NCI-H2227 (cell line): ENCODE measurements around the gene PHF2.

ENCODE experiments used
- DNase-seq: peaks from one replicate; lab custom pipeline; 2025; ENCODE audit not compliant: unreplicated experiment; lab: John Stamatoyannopoulos, UW

Gene PHF2

GRCh38 chr9:93585695-93586094, 9.3 kb downstream of the PHF2 start:
- no peak for DNase-seq

DNA sequence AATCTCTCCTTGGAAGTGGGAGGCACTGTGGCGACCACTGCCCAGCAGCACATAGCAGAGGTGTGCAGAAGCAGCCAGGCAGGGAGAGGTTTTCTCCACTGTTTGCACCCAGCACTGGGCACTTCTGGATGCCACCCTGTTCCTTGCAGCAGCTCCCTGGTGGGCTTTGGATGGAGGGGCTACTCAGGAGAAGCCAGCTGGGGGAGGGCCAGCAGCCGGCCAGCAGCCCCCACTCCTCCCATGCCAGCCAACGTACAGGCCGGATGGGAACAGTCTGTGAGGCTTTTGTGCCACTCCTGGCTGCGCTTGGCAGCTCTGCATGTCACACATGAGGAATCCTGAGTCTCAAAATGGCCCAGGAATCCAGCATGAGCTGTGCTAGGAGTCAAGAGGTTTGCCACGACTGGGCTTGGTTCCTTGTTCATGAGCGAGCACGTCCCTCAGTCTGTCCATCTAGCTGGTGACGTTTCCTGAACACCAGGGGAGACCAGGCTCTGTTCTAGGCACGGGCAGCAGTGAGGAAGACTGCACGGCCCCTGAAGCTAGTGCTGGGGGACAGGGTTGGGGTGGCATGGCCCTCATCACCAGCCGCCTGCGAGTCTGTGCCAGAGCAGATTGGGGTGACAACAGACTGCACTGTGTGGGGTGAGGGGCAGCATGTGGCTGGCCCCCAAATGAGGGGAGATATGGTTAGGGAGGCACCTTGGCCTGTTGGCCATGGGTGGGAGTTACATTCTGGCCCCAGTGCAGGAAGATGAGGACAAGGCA, 10.1 kb downstream of the PHF2 start:
- no peak for DNase-seq

DNA sequence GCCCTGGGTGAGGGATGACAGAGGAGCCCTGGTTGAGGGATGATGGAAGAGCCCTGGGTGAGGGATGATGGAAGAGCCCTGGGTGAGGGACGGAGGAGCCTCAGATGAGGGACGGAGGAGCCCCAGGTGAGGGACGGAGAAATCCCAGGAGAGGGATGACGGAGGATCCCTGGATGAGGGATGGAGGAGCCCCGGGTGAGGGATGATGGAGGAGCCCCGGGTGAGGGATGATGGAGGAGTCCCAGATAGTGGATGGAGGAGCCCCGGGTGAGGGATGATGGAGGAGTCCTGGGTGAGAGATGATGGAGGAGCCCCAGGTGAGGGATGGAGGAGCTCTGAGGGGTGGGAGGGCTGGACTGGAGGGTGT, 10.9 kb downstream of the PHF2 start:
- DNase-seq: no peak

DNA sequence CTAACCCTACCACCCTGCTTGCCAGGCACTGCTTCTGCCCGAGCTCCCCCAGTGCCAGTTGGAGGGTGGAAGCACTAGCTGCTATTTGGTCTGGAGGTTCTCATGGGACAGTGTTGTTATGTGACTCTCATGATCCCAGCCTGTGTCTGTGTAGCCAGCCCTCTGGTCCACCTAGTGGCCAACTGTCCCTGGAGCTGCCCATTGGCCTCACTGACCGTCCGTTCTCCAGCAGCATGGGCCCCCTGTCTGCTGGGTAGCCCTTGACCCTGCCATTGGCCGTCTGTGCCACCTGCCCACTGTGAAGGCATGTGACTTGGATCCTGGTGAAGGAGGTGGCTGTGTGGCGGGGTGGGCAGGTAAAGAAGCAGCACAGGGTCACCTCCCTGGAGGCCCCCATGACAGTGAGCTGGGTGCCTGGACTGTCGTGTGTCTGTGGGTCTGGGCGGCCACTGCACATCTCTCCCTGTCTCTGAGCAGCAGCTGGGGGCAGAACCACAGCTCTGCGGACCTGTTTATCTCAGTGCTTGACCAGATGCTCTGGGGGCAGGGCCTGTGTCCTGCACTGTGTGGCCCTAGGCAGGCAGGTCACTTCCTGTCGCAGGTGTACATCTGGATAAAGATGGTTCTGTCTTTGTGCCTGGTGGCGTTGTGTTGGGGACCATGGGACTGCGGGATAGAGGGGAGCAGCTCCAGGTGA, 11.4 kb downstream of the PHF2 start:
- DNase-seq: no peak

DNA sequence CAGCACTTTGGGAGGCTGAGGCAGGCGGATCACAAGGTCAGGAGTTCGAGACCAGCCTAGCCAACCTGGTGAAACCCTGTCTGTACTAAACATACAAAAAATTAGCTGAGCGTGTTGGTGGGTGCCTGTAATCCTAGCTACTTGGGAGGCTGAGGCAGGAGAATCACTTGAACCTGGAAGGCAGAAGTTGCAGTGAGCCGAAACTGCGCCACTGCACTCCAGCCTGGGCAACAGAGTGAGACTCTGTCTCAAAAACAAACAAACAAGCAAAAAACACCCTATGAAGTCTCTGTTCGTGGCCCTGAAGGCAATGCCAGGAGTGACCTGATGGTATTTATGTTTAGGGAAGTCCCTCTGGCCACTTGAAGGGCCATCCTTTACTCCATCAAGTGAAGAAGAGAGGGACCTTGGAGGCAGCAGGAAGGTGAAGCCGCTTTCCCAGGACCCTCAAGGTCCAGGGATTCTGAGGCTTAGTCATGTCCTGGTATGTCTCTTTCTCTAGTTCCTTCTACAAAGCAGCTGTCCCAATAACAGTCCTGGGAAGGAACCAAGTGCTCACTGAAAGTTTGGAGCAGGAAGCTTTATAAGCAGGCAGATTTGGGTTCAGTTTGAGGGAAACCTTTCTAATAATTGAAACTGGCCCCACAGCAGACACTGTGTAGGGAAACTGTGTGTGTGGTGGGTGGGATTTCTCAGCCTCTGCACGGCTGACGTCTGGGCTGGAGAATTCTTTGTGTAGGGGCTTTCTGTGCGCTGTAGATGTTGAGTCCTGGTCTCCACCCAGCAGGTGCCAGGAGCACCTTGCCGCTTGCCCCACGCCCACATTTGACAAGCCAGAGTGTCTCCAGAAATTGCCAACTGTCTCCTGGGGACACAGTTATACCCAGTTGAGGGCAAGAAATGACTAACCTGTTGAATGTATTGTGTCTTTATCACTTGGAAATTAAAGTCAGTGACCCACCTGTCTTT, 12.5 kb downstream of the PHF2 start:
- DNase-seq: no peak

DNA sequence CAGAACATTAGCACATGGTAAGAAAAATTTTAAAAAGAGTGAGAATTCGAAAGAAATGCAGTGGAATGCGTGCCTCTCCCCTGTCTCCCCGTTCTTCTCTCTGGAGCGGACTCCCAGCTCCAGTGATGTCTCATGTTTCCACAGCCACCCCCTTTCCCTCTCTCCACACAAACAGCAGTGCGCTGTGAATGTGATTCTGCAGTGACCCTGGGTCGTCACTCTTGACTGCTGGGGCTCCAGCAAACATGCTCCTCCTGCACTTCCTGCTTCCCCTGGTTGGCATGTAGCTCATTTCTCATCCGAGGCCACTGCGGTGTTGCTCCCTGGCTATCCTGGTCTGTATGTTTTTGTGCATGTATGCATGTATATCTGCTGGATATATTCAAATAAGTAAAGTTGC, 13.3 kb downstream of the PHF2 start:
- no peak for DNase-seq

- no peak for DNase-seq
Observed at GRCh38 chr9:93590609-93591234, 14.3 kb downstream of the PHF2 start.

DNA sequence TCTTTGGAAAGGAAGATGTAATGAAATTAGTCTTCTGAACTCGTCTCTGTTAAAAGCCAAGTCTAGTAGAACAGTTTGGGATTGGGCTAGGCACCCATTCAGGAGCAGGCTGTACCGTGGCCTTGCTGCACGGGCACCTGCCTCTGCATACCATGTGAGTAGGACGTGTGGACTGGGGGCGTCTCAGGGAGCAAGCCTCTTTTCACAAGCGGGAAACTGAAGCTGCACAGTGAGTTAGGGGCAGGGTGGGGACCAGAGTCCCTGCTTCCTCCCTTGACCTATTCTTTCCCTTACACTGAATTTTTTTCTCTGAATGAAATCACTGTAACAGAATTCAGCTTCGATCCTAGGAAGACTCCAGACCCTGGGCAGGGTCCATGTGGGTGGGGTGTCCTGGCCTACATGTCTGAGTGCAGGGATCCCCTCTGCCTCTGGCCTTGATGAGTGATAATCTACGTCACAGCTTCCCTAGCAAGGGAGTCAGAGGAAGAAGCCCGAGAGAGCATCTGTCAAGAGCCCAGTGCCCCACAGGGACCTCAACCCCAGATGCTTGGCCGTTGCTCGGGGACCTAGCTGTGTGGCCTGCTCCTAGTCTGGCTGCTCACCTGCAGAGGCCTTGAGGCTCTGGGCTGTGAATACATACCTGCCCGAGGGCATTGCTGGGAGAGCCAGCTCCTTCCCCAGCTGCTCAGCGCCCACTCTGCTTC, 15.1 kb downstream of the PHF2 start:
- DNase-seq: no peak

GRCh38 chr9:93592008-93592642, 15.7 kb downstream of the PHF2 start:
- no peak for DNase-seq

- no peak for DNase-seq
Observed at GRCh38 chr9:93592643-93593021, 16.2 kb downstream of the PHF2 start.

DNA sequence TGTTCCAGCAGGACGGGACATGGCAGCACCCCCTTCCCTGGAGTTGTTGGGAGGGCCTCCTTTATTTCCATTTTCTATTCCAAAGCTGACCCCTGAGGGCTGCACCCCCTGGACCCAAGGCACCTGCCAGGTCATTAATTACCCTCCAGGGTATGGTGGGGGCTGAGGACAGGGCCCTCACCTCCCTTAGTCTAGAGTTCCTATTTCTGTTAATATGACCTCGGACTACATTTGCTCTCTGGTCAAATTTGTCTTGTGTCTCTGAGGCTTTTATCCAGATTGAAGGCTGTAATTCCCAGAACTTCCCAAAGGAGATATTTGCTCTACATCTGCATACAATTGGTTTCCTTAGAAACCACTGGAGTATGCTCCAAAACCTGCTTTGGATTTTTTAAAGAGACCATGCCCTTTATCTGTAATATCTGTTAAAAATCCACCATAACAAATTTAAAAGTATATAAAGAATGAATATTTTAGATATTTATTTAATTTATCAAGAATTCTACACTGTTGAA, 16.8 kb downstream of the PHF2 start:
- DNase-seq: no peak

DNA sequence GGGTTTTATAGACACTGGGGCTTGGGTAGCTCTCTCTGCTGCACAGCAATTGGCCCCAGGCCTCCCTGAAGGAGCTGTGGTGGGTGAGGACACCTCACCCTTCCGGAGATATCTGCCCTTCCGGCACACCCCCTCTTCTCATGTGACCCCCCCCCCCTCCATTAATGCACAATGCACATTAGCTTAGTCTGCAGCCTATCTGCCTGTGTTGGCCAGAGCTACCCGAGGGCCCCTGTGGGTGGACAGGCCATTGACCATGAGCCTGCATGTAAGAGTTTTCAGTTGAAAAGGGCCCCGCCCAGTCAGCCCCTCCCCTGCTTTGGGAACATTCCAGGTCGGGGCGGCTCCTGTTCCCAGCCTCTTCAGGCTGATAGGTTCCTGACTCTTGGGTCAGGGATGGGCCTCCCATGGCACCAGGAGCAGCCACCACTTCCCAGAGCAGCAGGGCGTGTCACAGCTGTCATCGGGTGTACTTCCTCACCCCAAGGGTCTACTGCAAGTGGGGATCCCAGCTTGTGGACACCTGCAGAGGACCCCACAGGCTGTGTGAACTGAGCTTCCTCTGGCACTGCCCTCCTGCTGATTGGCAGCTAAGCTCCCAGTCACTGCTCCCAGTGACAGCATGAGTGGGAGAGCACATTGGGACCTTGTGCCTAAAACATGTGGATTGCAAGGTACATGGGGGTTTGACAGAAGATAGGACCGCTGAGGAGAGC, 17.8 kb downstream of the PHF2 start:
- no peak for DNase-seq

DNA sequence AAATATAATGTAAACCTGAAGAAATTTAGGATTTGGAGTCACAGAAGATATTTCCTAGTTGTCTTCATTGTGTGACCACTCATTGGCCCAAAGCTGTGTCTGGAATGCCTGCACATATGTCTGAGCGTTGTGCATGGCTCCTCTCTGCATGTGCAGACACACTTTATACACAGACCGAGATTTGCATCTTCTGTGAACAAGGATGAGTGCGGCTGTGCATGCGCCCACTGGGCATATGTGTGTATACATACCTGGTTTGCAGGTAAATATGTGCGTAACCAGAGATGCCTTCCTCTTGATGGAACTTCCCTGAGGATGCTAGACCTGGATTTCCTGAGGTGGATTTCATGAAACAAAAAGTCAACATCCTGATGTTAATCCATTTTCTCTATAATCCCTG, 19.1 kb downstream of the PHF2 start:
- DNase-seq: no peak

DNA sequence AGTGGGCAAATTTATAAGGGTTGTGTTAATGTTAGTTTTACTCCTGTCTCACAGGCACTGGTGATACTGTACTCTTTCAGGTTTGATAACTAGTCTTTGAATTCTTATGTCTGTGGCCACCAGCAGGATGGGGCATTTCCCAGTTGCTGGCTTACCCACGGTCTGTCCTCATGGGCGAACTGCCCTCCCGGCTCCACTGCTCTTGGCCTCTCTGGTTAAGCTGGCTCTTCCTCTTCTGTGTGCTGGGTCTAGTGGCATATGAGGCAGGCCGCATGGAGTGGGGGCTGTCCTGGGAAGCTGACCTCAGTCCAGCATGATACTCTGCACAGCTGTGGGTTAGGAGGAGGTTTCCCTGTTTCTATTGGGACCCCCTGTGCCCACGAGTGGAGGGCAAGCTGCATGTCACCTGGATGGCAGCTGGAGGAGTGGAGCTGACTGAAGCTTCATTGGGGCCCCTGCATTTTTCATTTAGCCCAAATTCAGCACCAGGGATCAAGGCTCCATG, 19.5 kb downstream of the PHF2 start:
- DNase-seq: no peak

DNA sequence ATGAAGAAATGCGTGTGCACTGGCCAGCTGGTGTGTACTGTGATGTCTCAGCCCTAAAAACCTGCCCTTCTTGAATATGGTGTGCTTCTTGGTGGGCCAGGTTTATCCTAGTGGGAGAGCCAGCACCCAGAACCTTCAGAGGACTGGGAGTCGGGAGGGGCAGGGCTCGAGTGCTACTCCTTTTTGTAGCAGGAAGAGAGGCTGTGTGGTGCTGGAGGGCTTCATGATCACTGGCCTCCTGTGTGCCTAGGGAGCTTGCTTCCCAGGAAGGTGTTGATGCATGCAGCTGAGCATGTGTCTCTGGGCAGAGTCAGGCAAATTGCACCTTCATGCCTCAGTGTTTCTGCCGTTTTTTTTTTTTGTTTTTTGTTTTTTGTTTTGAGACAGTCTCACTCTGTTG, 20.0 kb downstream of the PHF2 start:
- DNase-seq: no peak

DNA sequence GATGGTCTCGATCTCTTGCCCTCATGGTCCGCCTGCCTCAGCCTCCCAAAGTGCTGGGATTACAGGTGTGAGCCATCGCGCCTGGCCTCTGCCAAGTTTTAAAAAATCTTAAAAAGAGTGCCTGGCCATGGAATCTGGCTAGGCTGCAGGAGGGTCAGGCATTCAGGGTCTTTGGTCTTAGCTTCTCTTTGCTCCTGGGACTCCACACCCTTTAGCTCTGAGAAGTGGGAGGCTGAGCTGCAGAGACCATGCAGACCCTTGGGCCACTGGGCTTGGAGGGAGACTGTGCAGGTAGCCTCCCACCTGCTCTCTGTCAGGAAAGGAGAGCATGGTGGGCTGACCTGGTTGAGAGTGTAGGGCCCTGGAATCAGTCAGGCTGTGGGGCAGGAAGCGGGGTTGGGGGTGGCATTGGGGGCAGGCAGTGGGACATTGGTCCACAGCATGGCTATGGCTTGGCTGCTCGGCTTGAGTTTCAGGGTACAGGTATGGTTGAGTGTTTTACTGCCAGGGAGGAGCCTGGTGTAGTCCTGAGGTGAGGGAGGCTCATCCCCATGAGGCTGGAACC, 20.8 kb downstream of the PHF2 start:
- DNase-seq: no peak

GRCh38 chr9:93597871-93598646, 21.7 kb downstream of the PHF2 start:
- no peak for DNase-seq

DNA sequence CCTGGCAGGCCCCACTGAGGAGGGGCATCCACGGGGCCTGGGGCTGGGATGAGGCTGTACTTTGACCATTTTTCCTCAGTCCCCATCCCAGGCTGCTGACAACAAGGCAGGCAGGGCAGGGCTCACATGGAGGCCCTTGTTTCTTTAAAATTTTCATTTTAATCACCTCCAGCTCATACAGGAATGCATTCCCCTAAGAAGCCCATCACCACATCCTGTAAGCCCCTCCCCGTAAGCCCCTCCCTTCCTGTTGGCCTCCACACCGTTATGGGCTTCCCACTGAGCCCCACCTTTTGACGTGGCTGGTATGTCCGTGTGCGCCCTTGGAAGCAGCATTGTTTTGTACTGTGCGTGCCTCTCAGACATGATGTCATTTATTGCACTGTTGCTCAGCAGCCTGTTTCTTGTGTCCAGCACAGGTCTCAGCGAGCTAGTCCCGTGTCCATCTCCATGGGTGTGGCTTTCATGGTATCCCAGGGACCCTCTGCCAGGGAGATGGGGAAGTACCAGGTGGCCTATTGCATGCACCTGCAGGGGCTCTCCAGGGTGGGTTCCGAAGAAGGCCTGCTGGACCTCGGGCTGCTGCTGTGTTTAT, 22.4 kb downstream of the PHF2 start:
- no peak for DNase-seq
